Activated effector memory CD4-positive, alpha-beta T cell treated with anti-CD3 and anti-CD28 coated beads, Interleukin-2, amount 50 U/mL, for 16 hours (primary cell): ENCODE measurements around the gene ATP12A.
A peak's percentile ranks its signal among the peaks of the same experiment; 100 is the strongest.
"Not testable (repeated sequence)": the region's sequence is repeated elsewhere in the genome, so short reads cannot be mapped to it uniquely, and the experiment has no call there.

Experiments
- DNase-seq: peaks from one replicate; pipeline ENCODE4 v3.0.0-alpha.2; 2020

ATP12A gene

GRCh38 chr13:24691381-24691780 is 11.2 kb downstream of the ATP12A start:
- DNase-seq: no peak

GRCh38 chr13:24692561-24692960 is 12.4 kb downstream of the ATP12A start:
- DNase-seq: no peak

DNA sequence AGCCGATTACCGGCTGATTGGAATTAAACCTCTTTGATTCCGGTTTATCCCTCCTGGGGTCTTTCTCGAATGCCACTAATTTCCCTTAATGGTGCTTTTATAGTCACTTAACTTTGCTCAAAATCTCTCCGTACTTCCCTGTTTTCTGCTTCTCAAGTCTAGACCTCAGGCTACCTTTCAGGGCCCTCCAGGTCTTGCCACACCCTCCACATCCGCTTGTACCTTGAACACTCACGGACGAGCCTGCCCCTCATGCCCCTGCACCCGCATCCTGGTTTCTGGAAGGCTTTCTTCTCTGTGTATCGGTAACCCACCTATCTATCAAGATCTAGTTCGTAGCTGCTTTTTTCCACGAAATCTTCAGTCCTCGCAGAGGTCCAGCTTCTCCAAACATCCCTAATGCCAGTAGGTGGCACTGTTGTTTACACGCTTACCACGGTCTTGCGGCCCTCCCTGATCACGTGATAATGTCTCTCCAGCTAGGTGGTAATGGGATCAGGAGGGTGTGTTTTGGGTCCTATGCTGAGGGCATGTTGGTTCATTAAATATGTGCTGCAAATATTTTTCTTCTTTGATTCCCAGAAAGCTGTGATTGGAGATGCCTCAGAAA is 13.8 kb downstream of the ATP12A start:
- no peak for DNase-seq

GRCh38 chr13:24694907-24695306 is 14.7 kb downstream of the ATP12A start:
- DNase-seq: peak; percentile 54

DNA sequence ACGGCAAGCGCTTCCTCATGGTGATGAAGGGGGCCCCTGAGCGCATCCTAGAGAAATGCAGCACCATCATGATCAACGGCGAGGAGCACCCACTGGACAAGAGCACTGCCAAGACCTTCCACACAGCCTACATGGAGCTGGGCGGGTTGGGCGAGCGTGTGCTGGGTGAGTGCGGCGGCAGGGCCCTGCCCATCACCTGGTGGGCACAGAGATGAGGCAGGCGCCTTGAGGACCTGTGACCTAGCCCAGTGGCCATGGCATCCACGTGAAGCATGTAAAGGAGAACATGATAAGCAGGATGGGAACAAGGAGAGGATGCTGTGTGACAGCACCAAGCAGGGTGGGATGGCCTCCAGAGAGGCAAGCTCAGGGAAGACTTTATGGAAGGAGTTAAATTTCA is 18.5 kb downstream of the ATP12A start:
- no peak for DNase-seq

DNA sequence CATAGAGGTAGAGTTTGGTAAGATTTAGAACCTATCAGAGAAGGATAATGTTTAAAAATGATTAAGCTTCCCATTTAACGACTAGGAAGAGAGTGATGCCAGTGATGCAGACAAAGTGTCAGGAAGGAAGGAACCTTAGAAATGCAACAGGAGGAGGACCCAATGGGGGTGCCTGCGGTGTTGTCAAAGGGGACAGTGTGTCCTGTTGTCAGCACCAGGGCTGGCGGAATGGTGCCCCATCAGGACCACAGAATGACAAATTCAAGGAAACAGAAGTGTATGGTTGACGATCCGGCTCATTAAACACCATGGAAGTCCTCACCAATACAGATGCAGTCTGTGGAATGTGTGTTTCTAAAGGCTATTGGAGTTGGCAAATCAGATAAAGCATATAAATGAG is 19.3 kb downstream of the ATP12A start:
- no peak for DNase-seq

DNA sequence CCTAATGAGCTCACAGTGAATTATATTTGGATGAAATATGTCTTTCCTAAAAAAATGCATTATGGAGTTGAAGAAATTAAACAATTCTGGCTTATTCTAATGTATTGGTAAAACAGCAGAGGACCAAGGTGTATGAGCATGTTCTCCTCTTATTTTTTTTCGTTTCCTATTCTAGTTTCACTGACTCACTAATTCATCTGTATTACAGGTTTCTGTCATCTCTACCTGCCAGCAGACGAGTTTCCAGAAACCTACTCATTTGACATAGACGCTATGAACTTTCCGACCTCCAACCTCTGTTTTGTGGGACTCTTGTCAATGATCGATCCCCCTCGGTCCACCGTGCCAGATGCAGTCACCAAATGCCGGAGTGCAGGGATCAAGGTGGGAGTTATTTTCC is 20.3 kb downstream of the ATP12A start:
- DNase-seq: no peak

DNA sequence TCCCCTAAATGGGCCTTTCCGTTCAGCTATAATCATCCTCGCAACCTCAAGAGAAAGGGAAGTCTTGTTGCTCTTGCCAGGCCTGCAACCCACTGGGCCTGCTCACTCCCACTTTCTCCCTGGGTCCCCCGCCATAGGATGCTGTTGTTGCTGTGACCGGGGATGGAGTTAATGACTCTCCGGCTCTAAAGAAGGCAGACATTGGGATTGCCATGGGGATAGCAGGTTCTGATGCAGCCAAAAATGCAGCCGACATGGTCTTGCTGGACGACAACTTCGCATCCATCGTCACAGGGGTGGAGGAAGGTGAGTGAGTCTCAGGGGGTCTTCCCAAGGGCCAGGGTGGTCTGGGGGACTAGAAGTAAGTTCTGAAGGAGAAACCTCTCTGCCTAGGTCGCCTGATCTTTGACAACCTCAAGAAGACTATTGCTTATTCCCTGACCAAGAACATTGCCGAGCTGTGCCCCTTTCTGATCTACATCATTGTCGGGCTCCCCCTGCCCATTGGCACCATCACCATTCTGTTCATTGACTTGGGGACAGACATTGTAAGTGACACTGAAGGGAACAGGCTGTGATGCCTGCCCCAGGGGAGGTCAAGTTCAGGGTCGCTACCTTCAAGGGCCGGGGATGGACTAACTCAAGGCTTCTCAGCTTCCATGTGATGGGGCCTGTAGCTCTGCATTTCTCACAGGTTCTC is 26.8 kb downstream of the ATP12A start:
- no peak for DNase-seq

GRCh38 chr13:24709186-24709913 is 29.1 kb downstream of the ATP12A start:
- DNase-seq: peak; percentile 79

DNA sequence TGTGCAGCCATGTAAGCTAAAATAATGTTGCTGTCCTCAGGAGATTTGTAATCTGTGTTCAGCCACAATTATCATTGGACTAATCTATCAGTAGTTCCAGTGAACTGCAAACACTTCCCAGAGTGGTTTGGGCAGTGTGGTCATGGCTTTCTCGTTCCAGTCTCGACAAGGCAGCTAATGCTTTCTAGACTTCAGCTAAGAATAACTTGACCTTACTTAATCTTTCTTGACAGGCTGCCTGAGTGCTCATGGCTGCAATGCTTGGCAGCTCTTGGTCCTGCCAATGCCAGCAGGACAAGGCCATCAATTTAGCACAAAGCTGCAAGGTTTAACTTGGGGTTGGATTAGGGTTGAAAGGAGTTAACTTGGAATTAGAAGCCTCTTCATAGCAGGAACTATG is 32.8 kb downstream of the ATP12A start:
- DNase-seq: no peak

DNA sequence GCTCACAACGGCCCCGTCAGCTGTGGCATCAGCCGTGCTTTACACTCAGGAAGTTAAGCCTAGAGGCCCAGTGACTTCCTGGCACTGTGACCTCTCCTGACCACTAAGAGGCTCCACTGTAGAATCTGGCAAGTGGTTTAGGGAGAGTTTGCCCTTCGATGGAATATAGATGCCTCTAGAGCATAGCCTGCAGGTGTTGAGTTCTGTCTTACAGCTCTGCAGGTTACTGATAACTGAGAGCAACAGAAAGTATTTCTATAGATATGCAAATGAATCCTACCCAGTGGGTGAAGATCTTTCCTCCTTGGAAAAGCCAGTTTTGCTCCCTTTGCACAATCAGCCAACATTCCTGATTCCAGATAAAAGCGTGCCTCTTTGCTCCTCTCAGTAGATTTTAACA is 35.8 kb downstream of the ATP12A start:
- DNase-seq: no peak

DNA sequence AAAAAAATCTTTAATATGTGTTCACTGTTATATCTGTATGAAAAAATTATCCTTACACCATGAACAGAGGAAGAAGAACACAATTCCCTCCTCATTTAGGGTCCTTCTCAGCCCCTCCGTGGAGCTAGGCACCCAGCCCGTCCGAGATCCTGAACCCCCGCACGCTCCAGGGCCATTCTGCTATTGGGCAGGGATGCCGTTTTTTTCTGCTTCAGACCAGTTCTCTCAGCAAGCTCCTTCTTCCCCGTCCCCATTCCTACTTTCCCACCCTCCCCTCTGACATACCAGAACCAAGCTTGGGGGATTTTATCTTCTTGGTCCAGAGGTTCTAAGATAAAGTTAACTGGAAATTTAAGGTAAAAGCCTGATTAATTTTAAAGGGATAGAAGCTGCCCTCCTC is 36.2 kb downstream of the ATP12A start:
- DNase-seq: no peak

- no peak for DNase-seq
Observed at GRCh38 chr13:24717217-24717616, 37.0 kb downstream of the ATP12A start.

GRCh38 chr13:24718192-24718965 is 38.2 kb downstream of the ATP12A start:
- DNase-seq: no peak

GRCh38 chr13:24719139-24719538 is 38.9 kb downstream of the ATP12A start:
- no peak for DNase-seq

- no peak for DNase-seq
Observed at GRCh38 chr13:24723206-24723605, 43.0 kb downstream of the ATP12A start.

DNA sequence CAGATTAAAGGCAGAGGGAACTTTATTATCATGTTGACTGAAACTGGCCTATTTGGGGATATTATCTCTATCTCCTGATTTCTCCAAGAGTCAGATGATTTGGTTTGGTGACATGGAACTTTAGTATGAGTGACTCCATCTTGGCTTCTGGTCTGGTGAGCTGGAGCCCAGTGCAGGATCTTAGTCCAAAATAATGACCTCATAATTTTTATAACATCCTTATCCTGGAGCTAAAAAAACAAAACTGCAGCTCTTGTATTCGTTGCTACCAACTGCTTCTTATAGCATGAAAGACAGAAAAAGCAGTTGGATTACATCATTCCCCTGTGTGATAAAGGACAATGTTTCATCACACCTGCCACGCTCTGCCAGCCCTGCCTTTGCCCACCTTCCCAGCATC is 44.5 kb downstream of the ATP12A start:
- no peak for DNase-seq

GRCh38 chr13:24725379-24725778 is 45.2 kb downstream of the ATP12A start:
- no peak for DNase-seq

DNA sequence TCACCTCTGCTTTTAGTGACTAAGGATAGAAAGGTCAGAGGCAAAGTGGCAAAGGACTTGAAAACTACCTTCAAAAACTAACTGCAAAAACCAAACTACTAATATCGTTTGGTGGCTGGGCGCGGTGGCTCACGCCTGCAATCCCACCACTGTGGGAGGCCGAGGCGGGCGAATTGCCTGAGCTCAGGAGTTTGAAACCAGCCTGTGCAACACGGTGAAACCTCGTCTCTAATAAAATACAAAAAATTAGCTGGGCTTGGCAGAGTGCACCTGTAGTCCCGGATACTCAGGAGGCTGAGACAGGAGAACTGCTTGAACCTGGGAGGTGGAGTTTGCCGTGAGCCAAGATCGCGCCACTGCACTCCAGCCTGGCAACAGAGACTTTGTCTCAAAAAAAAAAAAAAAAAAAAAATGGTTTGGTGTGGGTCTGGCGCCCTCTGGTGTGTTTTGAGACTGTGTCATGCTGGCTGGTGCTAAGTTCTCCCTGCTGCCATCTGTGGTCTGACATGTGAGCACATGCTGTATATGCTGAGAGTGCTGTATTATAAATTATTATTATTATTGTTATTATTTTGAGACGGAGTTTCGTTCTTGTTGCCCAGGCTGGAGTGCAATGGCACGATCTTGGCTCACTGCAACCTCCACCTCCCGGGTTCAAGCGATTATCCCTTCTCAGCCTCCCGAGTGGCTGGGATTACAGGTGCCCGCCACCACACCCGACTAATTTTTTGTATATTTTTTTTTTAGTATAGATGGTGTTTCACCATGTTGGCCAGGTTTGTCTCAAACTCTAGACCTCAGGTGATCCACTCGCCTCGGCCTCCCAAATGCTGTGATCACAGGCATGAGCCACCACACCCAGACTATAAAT is 47.8 kb downstream of the ATP12A start:
- DNase-seq: peak; percentile 85

DNA sequence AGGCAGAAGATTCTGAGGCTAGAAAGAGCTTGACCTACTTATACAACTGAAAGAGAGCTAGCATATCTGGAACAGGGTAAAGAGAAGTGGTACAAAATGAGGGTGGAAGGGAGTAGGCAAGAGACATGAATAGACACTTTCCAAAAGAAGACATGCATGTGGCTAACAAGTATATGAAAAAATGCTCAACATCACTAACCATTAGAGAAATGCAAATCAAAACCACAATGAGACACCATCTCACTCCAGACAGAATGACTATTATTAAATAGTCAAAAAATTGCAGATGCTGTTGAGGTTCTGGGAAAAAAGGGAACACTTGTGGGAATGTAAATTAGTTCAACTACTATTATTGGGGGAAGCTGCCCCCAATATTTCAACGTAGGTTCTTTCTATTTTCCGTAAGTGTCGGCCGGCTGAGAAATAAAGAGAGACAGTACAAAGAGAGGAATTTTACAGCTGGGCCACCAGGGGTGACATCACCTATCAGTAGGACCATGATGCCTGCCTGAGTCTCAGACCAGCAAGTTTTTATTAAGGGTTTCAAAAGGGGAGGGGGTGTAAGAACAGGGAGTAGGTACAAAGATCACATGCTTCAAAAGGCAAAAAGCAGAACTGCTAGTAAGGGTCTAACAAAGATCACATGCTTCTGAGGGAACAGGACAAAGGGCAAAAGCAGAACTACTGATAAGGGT is 50.8 kb downstream of the ATP12A start:
- not testable (repeated sequence) for DNase-seq

DNA sequence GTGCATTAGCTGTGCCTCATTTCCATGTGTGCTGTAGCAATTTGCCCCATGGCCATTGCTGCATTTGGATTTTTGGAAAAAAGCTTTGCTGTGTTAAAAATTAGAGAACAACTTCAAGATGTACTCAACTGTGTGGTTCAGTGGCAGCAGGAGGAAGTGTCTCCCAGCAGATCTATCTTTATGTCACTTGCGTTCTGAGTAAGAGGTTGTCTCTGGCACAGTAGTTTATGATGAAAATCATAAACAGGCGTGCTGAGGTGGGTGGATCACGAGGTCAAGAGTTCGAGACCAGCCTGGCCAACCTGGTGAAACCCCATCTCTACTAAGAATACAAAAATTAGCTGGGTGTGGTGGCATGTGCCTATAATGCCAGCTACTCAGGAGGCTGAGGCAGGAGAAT is 54.7 kb downstream of the ATP12A start:
- no peak for DNase-seq

GRCh38 chr13:24737042-24737441 is 56.8 kb downstream of the ATP12A start:
- no peak for DNase-seq
